Activated T-cell treated with anti-CD3 and anti-CD28 coated beads, Interleukin-2, amount 50 U/mL, for 48 hours (primary cell): ENCODE data around the gene FOXP1.
"Not testable (repeated sequence)": the region's sequence is repeated elsewhere in the genome, so short reads cannot be mapped to it uniquely, and the experiment has no call there.

Source experiments
- DNase-seq, 2 experiments: peaks; one replicate each; pipeline ENCODE4 v3.0.0-alpha.2; 2020

The FOXP1 gene

GRCh38 chr3:71446260-71446659, 137.3 kb downstream of the FOXP1 start:
- no peak for DNase-seq

- no peak for DNase-seq
Measured at GRCh38 chr3:71444861-71445259, 138.7 kb downstream of the FOXP1 start.

- DNase-seq: peak; percentile 71 to 72
Measured at GRCh38 chr3:71444028-71444860, 139.3 kb downstream of the FOXP1 start.

GRCh38 chr3:71443332-71443731, 140.2 kb downstream of the FOXP1 start:
- peak in 1 of 2 experiments; percentile 29 for DNase-seq

GRCh38 chr3:71442652-71443042, 140.9 kb downstream of the FOXP1 start:
- DNase-seq: no peak

- peak in 1 of 2 experiments; percentile 28 for DNase-seq
Measured at GRCh38 chr3:71441925-71442651, 141.4 kb downstream of the FOXP1 start.

GRCh38 chr3:71441217-71441924, 142.2 kb downstream of the FOXP1 start:
- DNase-seq: peak in 1 of 2 experiments; percentile 43

GRCh38 chr3:71438904-71439303, 144.6 kb downstream of the FOXP1 start:
- peak in 1 of 2 experiments; percentile 32 for DNase-seq

GRCh38 chr3:71438071-71438685, 145.3 kb downstream of the FOXP1 start:
- DNase-seq: no peak

- DNase-seq: no peak
Measured at GRCh38 chr3:71436337-71436736, 147.2 kb downstream of the FOXP1 start.

GRCh38 chr3:71435836-71436235, 147.7 kb downstream of the FOXP1 start:
- DNase-seq: not testable (repeated sequence)

- DNase-seq: no peak
Measured at GRCh38 chr3:71433631-71434030, 149.9 kb downstream of the FOXP1 start.

- peak in 1 of 2 experiments; percentile 35 for DNase-seq
Measured at GRCh38 chr3:71432044-71432975, 151.2 kb downstream of the FOXP1 start.

- DNase-seq: peak in 1 of 2 experiments; percentile 30
Measured at GRCh38 chr3:71430941-71431552, 152.5 kb downstream of the FOXP1 start.

GRCh38 chr3:71429597-71429988, 153.9 kb downstream of the FOXP1 start:
- DNase-seq: no peak

- peak in 1 of 2 experiments; percentile 33 for DNase-seq
Measured at GRCh38 chr3:71428841-71429596, 154.5 kb downstream of the FOXP1 start.

GRCh38 chr3:71425491-71426071, 157.9 kb downstream of the FOXP1 start:
- DNase-seq: no peak

- no peak for DNase-seq
Measured at GRCh38 chr3:71423151-71423906, 160.2 kb downstream of the FOXP1 start.
